ENCODE data around the gene OR51B6. TPM values are rescaled to one million over a fixed set of nuclear protein-coding genes. Genes with fewer than 3 reads are reported as not detected.
A peak's percentile ranks its signal among the peaks of the same experiment; 100 is the strongest.
"Not testable (repeated sequence)": the region's sequence is repeated elsewhere in the genome, so short reads cannot be mapped to it uniquely, and the experiment has no call there.

Gene OR51B6
- total RNA-seq, 1 experiment from 2014 or later: not detected

DNA sequence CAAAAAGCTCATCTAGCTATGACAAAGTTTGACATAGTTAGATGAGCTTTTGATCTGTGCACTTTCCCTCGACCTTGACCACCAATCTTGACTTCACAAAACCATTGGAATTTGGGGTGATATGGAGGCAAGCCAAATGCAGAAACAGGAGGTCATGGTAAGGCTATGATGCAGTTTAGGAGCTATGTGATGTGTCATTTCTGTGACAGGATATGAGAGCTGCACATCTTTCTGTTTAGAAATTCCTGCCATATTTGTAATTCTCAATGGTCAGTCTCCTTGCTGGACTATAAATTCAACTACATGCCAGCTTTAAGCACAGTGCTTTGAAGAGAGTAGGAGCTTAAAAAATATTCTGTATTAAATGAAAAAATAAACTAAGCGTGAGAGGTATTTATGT is 12.9 kb downstream of the OR51B6 start:
- no peak for DNase-seq (ENCODE audit: low spot score)

DNA sequence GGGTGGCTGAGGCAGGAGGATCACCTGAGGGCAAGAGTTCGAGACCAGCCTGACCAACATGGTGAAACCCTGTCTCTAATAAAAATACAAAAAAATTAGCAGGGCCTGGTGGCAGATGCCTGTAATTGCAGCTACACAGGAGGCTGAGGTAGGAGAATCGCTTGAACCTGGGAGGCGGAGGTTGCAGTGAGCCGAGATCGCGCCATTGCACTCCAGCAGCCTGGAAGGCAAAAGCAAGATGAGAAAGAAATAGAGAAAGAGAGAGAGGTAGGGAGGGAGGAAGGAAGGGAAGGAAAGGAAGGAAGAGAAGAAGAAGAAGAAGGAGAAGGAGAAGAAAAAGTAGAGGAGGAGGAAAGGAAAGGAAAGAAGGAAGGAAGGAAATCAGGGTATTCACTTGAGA is 15.1 kb downstream of the OR51B6 start:
- not testable (repeated sequence) for DNase-seq (ENCODE audit: low spot score)

DNA sequence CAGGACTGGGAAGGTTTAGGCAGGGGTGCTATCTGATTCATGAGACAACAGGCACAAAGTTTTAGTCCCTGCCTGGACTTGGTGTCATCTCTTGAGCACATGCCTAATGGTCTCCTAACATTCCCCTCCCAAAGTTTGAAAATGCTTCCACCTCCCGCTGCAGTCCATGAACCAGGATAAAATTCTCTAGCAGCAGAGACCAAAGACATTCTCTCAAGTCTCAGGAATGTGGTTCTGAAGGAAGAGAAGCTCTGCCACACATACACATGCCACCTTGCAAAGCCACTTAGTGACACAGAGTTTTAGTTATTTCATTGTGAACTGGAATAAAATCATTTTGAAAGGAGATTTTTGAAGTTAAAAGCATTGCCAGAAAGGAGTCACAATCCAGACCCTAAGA is 15.5 kb downstream of the OR51B6 start:
- DNase-seq (ENCODE audit: low spot score): no peak

DNA sequence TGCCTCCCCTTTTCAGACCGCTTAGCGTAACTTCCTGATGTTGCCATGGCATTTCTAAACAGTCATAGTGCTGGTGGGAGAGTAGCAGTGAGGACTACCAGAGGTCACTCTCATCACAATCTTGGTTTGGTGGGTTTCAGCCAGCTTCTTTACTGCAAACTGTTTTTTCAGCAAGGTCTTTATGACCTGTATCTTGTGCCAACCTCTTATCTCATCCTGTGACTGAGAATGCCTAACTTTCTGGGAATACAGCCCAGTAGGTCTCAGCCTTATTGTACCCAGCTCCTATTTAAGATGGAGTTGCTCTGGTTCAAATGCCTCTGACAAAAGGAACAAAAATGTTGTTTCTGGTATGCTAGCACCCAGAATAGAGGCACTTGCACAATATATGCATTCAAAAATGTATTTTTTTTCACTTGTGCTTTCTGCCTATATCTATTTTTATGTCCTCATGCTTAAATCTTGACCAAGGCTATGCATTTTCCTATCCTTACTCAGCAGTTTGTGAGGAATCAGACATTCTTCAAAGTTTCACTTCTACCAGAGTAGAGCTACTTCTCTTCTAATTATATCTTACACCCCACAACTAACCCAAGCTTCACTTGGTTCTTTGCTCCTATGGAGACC is 16.3 kb downstream of the OR51B6 start:
- DNase-seq (ENCODE audit: low spot score): no peak

DNA sequence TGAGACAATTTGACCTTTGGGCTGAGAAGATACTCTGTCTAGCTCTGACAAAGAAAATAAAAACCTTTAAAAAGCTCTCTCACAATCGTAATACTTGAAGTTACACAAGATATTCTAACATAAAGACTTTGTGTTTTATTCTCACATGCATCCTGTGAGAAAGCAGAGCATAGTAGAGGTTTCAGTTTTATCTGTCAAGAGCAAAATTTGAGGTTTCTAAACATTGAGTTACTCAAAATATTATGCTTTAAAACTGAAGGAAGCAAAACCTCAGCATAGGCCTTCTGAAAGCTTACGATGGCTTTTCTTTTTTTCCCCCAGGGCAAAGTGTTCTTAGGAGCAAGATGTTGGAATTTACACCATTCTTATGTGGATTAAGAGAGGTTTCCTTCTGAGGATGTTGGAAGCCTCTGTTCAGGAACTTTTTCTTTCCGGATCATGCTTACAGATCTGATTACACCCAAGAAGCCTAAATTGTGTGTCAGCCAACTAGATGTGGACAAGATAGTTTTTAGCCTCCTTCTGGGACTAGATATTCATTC is 17.3 kb downstream of the OR51B6 start:
- no peak for DNase-seq (ENCODE audit: low spot score)

DNA sequence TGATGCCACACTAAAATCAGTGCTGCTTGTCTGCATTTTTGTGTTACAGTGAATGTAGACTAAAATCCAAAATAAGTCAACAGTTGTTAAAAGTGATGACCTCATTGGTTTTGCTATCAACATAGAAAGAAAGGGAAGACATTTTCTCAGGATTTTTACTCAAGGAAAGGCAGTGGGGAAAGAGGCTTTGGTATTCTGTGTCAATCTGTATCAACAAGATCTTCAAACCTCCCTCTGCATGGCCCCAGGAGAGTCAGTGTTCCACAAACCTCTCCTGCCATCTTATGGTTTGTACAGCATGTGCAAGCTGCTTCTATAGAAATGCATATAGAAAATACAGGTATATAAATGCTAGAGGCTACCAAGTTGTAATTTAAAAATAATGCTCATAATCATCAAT is 18.5 kb downstream of the OR51B6 start:
- peak; percentile 17 for DNase-seq (ENCODE audit: low spot score)

DNA sequence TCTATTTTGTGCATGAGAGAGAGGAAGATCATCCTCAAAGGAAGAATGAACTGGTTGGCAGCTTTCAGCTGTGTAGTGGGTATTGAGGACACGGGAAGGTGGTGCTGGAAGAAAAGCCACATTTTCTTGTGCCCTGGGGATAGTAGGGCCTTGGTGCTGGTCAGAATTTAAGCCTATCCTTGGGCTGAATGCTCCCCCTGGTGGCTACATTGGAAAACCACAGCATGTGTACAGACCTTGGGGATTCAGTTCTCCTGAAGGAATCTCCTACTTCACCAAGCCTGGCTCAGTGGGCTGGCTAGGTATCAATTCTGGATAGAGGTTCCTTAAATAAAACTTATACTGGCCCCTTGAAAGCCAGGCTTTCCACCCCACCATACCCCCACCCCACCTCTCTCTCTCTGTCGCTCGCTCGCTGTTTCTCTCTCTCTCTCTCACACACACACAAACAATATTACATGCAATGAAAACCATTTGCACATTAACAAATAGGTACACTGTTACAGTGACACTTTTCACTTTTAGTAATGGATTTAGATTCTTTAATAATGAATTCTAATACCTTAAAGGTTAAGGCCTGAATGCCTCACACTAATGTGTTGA is 29.5 kb downstream of the OR51B6 start:
- DNase-seq (ENCODE audit: low spot score): peak; percentile 79

DNA sequence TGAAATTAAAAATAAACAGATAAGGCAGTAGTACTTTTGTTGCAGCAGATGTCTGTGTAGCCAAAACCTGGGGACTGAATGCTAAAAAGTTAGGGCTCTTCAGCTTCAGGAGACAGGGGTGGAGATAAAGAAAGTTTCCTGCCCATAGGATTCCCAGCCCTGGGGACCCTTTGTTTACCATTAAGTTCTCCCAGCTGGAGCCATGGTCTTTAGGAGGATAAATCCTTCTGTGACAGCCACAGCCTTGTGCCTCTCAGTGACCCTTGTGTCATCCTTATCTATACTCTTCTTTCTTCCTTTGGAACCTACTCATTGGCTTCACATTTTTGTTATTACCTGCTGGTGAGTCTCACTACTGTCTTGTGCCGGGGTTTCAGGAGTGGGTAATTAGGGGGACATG is 32.3 kb downstream of the OR51B6 start, which contains the start of gene OR51M1:
Gene OR51M1 (plus strand): TSS at position 237 of the 400 bp plus-strand sequence. CDS start 5,587 bp downstream, outside the sequence.
- no peak for DNase-seq (ENCODE audit: low spot score)

DNA sequence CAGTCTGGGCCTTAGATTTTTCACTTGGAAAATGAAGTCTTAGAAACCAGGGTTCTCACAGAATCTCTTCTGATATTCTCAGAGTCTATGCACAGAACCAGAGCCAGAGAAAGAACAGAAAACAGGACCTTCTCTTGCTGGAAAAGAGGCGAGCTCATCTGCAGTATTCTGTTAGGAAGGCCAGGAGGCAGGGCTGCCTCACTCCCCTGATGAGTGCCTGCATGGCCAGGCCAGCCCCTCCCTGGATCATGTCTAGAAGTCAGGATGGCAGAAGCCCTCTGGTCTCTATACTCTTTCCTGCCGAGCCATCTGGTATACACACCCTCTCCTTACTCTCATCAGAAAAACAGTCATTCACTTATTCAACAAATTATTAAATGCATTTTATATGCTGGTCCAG is 33.0 kb downstream of the OR51B6 start:
- DNase-seq (ENCODE audit: low spot score): no peak

DNA sequence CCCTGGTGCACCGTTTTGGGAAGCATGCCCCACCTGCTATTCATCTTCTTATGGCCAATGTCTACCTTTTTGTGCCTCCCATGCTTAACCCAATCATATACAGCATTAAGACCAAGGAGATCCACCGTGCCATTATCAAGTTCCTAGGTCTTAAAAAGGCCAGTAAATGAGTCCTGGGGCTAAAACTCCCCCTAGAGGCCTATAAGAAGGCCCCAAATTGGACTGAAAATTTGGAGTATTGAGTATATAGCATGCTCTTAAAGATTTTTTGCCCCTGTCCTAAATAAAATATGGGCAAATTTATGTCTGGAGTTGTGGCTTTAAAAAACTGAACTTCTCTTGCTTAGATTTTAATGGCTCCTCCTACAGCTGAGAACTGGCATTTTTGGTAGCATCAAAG is 38.9 kb downstream of the OR51B6 start:
- DNase-seq (ENCODE audit: low spot score): no peak

DNA sequence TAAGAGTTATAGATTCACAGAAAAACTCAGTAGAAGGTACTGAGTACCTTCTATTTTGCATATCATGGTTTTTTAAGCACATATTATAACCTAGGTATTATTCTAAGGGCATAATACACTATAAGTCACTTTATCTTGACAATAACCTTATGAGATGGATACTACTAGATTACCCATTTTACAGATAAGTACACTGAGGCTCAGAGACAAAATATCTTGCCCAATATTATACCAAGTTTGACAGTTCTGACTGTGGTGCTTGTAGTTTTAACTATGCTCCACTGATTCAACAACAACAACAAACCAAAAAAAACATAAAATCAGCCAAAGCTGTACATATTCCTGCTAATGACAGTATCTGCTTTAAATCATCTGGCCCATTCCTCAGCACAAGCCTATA is 42.8 kb downstream of the OR51B6 start:
- no peak for DNase-seq (ENCODE audit: low spot score)

DNA sequence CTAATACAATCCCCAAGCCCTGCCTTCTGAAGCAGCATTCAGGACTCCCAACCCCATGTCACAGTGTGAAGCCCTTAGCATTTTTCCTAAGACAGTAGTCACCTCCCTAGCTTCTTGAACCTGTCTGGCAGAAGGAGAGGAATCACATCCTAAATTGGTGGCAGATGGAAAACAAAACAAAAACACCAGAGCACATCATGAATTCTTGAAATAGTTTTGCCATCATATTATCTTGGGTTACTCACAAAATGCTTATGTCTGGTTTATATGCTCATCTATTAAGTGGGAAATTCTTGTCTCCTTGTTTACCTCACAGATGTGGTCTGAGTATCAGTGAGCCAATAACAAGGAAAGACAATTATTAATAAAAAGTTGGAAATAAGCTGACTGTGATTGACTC is 47.6 kb downstream of the OR51B6 start:
- DNase-seq (ENCODE audit: low spot score): no peak

Small RNA genes within 50 kb of the gene (small RNA-seq; reads per million reads assigned to genes)
- gene AC104389.3: not detected

Other genes starting within 250 kb of the OR51B6 start
- not detected in 2 replicates for gene OR52A5, start 213.2 kb upstream of the OR51B6 start, total RNA-seq (2014; rRNA removed; shearing (Covaris generic))
- not detected in 2 replicates for gene OR52A1, start 196.8 kb upstream of the OR51B6 start, total RNA-seq (2014; rRNA removed; shearing (Covaris generic))
- not detected in 2 replicates for gene OR51V1, start 150.8 kb upstream of the OR51B6 start, total RNA-seq (2014; rRNA removed; shearing (Covaris generic))
- not detected in 2 replicates for gene HBB, start 124.4 kb upstream of the OR51B6 start, total RNA-seq (2014; rRNA removed; shearing (Covaris generic))
- gene HBD, start 117.0 kb upstream of the OR51B6 start, total RNA-seq (2014; rRNA removed; shearing (Covaris generic)): not detected in 2 replicates
- not detected in 2 replicates for gene HBG1, start 101.7 kb upstream of the OR51B6 start, total RNA-seq (2014; rRNA removed; shearing (Covaris generic))
- gene HBG2, start 96.7 kb upstream of the OR51B6 start, total RNA-seq (2014; rRNA removed; shearing (Covaris generic)): not detected in 2 replicates
- not detected in 2 replicates for gene HBE1, start 81.6 kb upstream of the OR51B6 start, total RNA-seq (2014; rRNA removed; shearing (Covaris generic))
- not detected in 2 replicates for gene OR51B4, start 49.6 kb upstream of the OR51B6 start, total RNA-seq (2014; rRNA removed; shearing (Covaris generic))
- gene OR51B2, start 27.2 kb upstream of the OR51B6 start, total RNA-seq (2014; rRNA removed; shearing (Covaris generic)): not detected in 2 replicates
- not detected in 2 replicates for gene OR51B5, start 8.0 kb upstream of the OR51B6 start, total RNA-seq (2014; rRNA removed; shearing (Covaris generic))
- gene OR51M1, start 32.3 kb downstream of the OR51B6 start, total RNA-seq (2014; rRNA removed; shearing (Covaris generic)): not detected in 2 replicates
- not detected in 2 replicates for gene OR51Q1, start 70.6 kb downstream of the OR51B6 start, total RNA-seq (2014; rRNA removed; shearing (Covaris generic))
- not detected in 2 replicates for gene OR51I1, start 90.0 kb downstream of the OR51B6 start, total RNA-seq (2014; rRNA removed; shearing (Covaris generic))
- not detected in 2 replicates for gene OR51I2, start 97.8 kb downstream of the OR51B6 start, total RNA-seq (2014; rRNA removed; shearing (Covaris generic))
- gene OR52D1, start 137.2 kb downstream of the OR51B6 start, total RNA-seq (2014; rRNA removed; shearing (Covaris generic)): not detected in 2 replicates
- not detected in 2 replicates for gene UBQLN3, start 158.4 kb downstream of the OR51B6 start, total RNA-seq (2014; rRNA removed; shearing (Covaris generic))
- not detected in 2 replicates for gene UBQLNL, start 165.2 kb downstream of the OR51B6 start, total RNA-seq (2014; rRNA removed; shearing (Covaris generic))
- gene OR52H1, start 197.0 kb downstream of the OR51B6 start, total RNA-seq (2014; rRNA removed; shearing (Covaris generic)): not detected in 2 replicates
- gene OR52B6, start 229.4 kb downstream of the OR51B6 start, total RNA-seq (2014; rRNA removed; shearing (Covaris generic)): not detected in 2 replicates
- 0.47 and 2.7 TPM in 2 replicates for gene TRIM6, start 245.1 kb downstream of the OR51B6 start, total RNA-seq (2014; rRNA removed; shearing (Covaris generic))